Measurements from ENCODE around the gene CLEC2L. TPM values are rescaled to one million over a fixed set of nuclear protein-coding genes. Genes with fewer than 3 reads are reported as not detected.

CLEC2L gene
- total and polyA plus RNA-seq, 2 experiments from 2014 or later: not detected

DNA sequence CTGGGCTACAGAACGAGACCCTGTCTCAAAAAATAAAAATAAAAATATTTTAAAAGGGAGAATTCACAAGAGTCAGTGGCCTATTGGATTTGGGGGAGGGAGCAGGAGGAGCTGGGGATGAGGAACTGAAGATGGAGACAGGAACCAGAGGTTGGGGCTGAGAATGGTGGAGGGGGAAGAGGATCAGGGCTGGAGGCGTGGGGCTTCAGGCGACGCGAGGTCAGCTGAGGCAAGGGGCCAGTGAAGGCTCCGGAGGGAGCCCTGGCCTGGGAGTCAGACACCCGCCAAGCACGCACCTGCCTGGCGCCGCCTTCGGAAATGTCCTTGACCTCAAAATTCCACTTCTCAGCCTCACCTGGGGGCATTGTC lies 671 bp upstream of the CLEC2L start:
- Histone ChIP-seq H3K9ac (no peak overlapping the region), H3K27ac (no peak overlapping the region), H2AFZ (no peak overlapping the region), H3K4me2 (ENCODE audit: unreplicated experiment) (no peak overlapping the region), H3K4me3 (0 out of 2 replicates have a peak overlapping the region, but pooled peaks have one; percentile 45), H3K9me3 (ENCODE audit: low read depth) (no peaks in the 10 kb centered on the region), H3K79me2 (ENCODE audit: insufficient read depth) (no peaks in the 10 kb centered on the region), H3K36me3 (ENCODE audit: low read depth) (no peaks in the 10 kb centered on the region), H3F3A (ENCODE audit: insufficient read depth) (no peaks in the 10 kb centered on the region), H3K9me2 (ENCODE audit: insufficient read depth) (no peaks in the 10 kb centered on the region), H3K4me1 (ENCODE audit: insufficient read depth) (peaks cover 5% of the 10 kb centered on the region), H3K27me3 (replicated peaks; ENCODE audit: insufficient read depth) (peaks cover 27% of the 10 kb centered on the region), H4K20me1 (ENCODE audit: insufficient read depth) (no peaks in the 10 kb centered on the region)
- TF ChIP-seq EZH2 (IDR thresholded peaks at IDR 0.05; ENCODE audit: insufficient read depth, poor library complexity, severe bottlenecking): no peak
- TF ChIP-seq EZH2phosphoT487 (IDR thresholded peaks at IDR 0.05; ENCODE audit: insufficient read depth, low read depth): no peak
- WGBS, 2 experiments (ENCODE audit: low coverage in 1 of 2, low lambda C conversion rate in 2 of 2, missing lambda C conversion rate in 2 of 2): 5 to 7% methylated on average over 9 to 11 of the region's 11 CpGs
- in situ Hi-C loops (cut with MboI): no loop called here
- DNase-seq: no peak

- H3K36me3 ChIP-seq (ENCODE audit: low read depth): no peaks in the 10 kb centered on the region
- H3K79me2 ChIP-seq (ENCODE audit: insufficient read depth): no peaks in the 10 kb centered on the region
- TF ChIP-seq EZH2phosphoT487 (IDR thresholded peaks at IDR 0.05; ENCODE audit: insufficient read depth, low read depth): no peak
- TF ChIP-seq EZH2 (IDR thresholded peaks at IDR 0.05; ENCODE audit: insufficient read depth, poor library complexity, severe bottlenecking): no peak
- H2AFZ ChIP-seq: no peak overlapping the region
- in situ Hi-C loops (cut with MboI): no loop called here
- H3K27ac ChIP-seq: no peak overlapping the region
- peaks cover 6% of the 10 kb centered on the region for H3K4me1 ChIP-seq (ENCODE audit: insufficient read depth)
- H3F3A ChIP-seq (ENCODE audit: insufficient read depth): no peaks in the 10 kb centered on the region
- H4K20me1 ChIP-seq (ENCODE audit: insufficient read depth): no peaks in the 10 kb centered on the region
- no peak overlapping the region for H3K4me2 ChIP-seq (ENCODE audit: unreplicated experiment)
- no peak overlapping the region for H3K9ac ChIP-seq
- H3K9me3 ChIP-seq (ENCODE audit: low read depth): no peaks in the 10 kb centered on the region
- H3K4me3 ChIP-seq: no peak overlapping the region
- H3K9me2 ChIP-seq (ENCODE audit: insufficient read depth): no peaks in the 10 kb centered on the region
- no peak for DNase-seq
- 36 to 48% methylated on average over 37 to 54 of the region's 70 CpGs for WGBS, 2 experiments (ENCODE audit: low coverage in 1 of 2, low lambda C conversion rate in 2 of 2, missing lambda C conversion rate in 2 of 2)
- H3K27me3 ChIP-seq (replicated peaks; ENCODE audit: insufficient read depth): peaks cover 22% of the 10 kb centered on the region
These were observed 707 bp downstream of the CLEC2L start for GRCh38 chr7:139523968-139524815.

- in situ Hi-C loops (cut with MboI): no loop called here
These were observed 1.8 kb downstream of the CLEC2L start for GRCh38 chr7:139525239-139525638.

DNA sequence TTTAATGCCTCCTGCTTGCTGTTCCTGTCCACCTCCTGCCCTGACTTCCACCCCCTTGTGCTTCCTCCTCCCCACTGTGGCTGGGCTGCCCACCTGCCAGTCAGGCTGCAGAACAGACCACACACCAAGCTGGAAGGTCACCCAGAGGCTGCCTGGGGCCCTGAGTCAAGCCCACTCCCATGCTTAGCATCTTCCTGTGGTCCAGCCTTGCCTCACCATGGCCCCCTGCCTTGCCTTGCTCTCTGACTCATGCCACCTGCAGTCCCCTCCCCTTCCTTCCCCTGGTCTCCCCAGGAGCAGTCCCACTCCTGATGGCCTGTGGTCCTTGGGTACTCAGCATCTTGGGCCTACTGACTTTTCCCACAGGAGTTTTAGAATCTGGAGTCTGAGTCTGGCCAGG lies 2.3 kb downstream of the CLEC2L start:
- no peaks in the 10 kb centered on the region for H3K9me3 ChIP-seq (ENCODE audit: low read depth)
- H2AFZ ChIP-seq: no peak overlapping the region
- peaks cover 22% of the 10 kb centered on the region for H3K27me3 ChIP-seq (replicated peaks; ENCODE audit: insufficient read depth)
- H3K4me3 ChIP-seq: no peak overlapping the region
- H3K27ac ChIP-seq: no peak overlapping the region
- H3K9ac ChIP-seq: no peak overlapping the region
- no peak for DNase-seq
- no peaks in the 10 kb centered on the region for H3K9me2 ChIP-seq (ENCODE audit: insufficient read depth)
- no peaks in the 10 kb centered on the region for H3K79me2 ChIP-seq (ENCODE audit: insufficient read depth)
- in situ Hi-C loops (cut with MboI): no loop called here
- H3K4me1 ChIP-seq (ENCODE audit: insufficient read depth): peaks cover 6% of the 10 kb centered on the region
- TF ChIP-seq EZH2 (IDR thresholded peaks at IDR 0.05; ENCODE audit: insufficient read depth, poor library complexity, severe bottlenecking) (no peak), EZH2phosphoT487 (IDR thresholded peaks at IDR 0.05; ENCODE audit: insufficient read depth, low read depth) (no peak)
- no peaks in the 10 kb centered on the region for H3K36me3 ChIP-seq (ENCODE audit: low read depth)
- no peaks in the 10 kb centered on the region for H4K20me1 ChIP-seq (ENCODE audit: insufficient read depth)
- H3K4me2 ChIP-seq (ENCODE audit: unreplicated experiment): no peak overlapping the region
- no peaks in the 10 kb centered on the region for H3F3A ChIP-seq (ENCODE audit: insufficient read depth)

More at GRCh38 chr7:139525239-139525638, 1.8 kb downstream of the CLEC2L start:
- no peak overlapping the region for H3K27ac ChIP-seq
- no peak for DNase-seq
- H3K79me2 ChIP-seq (ENCODE audit: insufficient read depth): no peaks in the 10 kb centered on the region
- H3F3A ChIP-seq (ENCODE audit: insufficient read depth): no peaks in the 10 kb centered on the region
- WGBS, 2 experiments (ENCODE audit: low coverage in 1 of 2, low lambda C conversion rate in 2 of 2, missing lambda C conversion rate in 2 of 2): 87% methylated on average over 10 of the region's 10 CpGs
- H3K9me2 ChIP-seq (ENCODE audit: insufficient read depth): no peaks in the 10 kb centered on the region
- TF ChIP-seq EZH2phosphoT487 (IDR thresholded peaks at IDR 0.05; ENCODE audit: insufficient read depth, low read depth): no peak
- no peak for TF ChIP-seq EZH2 (IDR thresholded peaks at IDR 0.05; ENCODE audit: insufficient read depth, poor library complexity, severe bottlenecking)
- H3K36me3 ChIP-seq (ENCODE audit: low read depth): no peaks in the 10 kb centered on the region
- no peak overlapping the region for H3K9ac ChIP-seq
- no peak overlapping the region for H2AFZ ChIP-seq
- H3K4me3 ChIP-seq: no peak overlapping the region
- H3K4me1 ChIP-seq (ENCODE audit: insufficient read depth): peaks cover 6% of the 10 kb centered on the region
- peaks cover 22% of the 10 kb centered on the region for H3K27me3 ChIP-seq (replicated peaks; ENCODE audit: insufficient read depth)
- no peaks in the 10 kb centered on the region for H4K20me1 ChIP-seq (ENCODE audit: insufficient read depth)
- no peaks in the 10 kb centered on the region for H3K9me3 ChIP-seq (ENCODE audit: low read depth)
- no peak overlapping the region for H3K4me2 ChIP-seq (ENCODE audit: unreplicated experiment)
